ENCODE results near the gene SURF6.
"Not testable (repeated sequence)": the region's sequence is repeated elsewhere in the genome, so short reads cannot be mapped to it uniquely, and the experiment has no call there.

Gene SURF6

GRCh38 chr9:133323211-133323610 is 12.8 kb downstream of the SURF6 start:
- DNase-seq = no peak

DNA sequence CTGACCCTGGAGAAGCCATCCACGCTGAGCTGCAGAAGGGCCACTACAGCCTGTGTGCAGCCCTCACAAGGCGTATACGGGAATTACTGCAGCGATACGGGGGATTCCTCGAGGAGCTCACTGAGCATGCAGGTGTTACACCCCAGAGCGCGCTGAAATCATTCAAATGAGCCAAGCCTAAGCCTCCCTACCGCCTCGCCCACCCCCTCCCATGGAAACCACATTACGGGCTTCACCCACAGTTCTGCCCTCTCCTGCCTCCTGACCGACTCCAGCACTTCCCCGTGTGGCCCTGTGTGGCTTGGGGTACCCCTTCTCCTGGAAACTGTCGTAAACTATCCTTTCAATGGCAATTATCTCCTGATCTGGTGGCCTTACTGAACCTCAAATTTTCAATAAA is 13.3 kb downstream of the SURF6 start:
- DNase-seq = no peak

GRCh38 chr9:133321411-133321935 is 14.5 kb downstream of the SURF6 start:
- DNase-seq = no peak

DNA sequence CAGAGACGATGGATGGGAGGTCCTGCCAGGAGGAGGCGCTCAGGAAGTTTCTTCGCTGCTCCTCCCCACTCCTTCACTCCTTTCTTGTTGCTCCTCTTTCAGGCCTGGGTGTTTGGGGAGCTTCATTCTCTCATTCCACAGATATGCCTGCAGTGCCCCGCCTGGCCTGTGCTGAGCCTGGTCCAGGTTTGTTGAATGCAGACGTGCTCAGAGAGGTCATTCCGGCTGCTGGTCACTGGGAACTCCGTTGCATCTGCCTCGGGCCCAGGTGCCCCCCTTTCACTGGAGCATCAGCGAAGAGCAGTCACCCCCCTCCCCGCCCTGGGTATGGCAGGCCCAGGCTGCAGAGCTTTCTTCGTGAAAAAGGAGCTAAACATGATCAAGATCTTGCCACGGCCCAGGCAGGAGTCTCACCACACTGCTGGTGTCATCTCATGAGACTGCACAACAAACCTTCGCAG is 15.5 kb downstream of the SURF6 start:
- no peak for DNase-seq

- DNase-seq = not testable (repeated sequence)
Measured at GRCh38 chr9:133317551-133317950, 18.4 kb downstream of the SURF6 start.

DNA sequence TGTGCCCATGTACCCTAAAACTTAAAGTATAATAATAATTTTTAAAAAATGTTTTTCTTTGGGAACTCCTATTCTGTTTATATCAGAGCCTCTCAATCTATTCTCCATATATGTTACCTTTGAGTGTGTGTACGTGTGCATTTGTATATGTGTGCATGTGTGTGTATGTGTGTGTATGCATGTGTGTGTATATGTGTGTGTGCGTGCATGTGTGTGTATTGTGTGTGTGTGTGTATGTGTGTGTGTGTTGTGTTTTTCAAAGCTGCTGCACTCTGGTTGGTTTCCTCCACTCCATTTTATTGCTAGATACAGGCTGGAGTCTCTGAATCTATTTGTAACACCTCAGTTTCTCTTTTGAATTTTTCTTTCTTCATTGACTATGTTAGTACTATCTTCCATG is 20.0 kb downstream of the SURF6 start:
- DNase-seq = no peak

GRCh38 chr9:133309608-133310007 is 26.4 kb downstream of the SURF6 start:
- DNase-seq = peak; percentile 10

- DNase-seq = no peak
Measured at GRCh38 chr9:133307301-133307700, 28.7 kb downstream of the SURF6 start.

DNA sequence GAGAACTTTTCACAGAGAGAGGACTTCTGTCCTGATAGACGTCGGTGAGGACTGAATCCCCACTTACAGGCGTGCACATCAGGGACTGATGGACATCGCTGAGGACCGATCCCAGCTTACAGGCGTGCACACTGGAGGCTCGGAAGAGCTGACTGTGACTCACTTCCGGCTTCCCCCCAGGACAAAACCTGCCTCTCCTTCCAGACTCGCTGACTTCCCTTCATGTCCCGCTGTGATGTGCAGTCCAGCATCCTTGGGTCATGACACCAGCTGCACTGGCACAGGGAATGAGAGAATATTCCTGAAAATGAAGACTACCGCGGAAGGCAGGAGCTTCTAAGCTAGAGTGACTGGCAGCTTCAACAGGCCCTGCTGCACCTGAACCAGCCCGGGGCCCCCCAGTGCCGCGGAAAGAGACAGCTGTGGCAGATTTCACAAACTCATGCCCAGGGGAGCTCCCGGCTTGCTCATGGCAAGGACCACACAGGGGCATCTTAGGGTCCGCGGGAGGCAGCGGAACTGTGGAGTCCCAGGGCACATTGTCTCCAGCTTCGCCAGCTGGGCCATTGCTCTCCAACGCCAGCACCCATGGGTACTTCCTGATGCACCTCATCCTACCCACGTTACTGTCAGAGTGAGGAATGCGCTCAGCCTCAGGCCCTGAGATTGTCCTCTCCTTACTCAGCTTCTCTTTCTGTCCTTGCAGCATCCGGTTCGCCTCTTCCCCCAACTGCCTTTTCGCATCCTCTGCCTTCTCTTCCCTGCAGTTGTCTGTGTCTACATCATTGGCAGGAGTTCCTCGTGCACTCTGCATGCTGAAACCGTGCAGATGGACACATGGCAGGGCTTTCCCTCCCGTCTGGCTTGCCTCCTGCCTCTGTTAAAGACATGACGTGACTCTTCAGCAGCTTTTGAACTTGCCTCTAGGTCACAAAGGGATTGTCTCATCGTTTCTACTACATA is 29.5 kb downstream of the SURF6 start:
- DNase-seq = no peak

- no peak for DNase-seq
Measured at GRCh38 chr9:133305731-133306130, 30.3 kb downstream of the SURF6 start.

DNA sequence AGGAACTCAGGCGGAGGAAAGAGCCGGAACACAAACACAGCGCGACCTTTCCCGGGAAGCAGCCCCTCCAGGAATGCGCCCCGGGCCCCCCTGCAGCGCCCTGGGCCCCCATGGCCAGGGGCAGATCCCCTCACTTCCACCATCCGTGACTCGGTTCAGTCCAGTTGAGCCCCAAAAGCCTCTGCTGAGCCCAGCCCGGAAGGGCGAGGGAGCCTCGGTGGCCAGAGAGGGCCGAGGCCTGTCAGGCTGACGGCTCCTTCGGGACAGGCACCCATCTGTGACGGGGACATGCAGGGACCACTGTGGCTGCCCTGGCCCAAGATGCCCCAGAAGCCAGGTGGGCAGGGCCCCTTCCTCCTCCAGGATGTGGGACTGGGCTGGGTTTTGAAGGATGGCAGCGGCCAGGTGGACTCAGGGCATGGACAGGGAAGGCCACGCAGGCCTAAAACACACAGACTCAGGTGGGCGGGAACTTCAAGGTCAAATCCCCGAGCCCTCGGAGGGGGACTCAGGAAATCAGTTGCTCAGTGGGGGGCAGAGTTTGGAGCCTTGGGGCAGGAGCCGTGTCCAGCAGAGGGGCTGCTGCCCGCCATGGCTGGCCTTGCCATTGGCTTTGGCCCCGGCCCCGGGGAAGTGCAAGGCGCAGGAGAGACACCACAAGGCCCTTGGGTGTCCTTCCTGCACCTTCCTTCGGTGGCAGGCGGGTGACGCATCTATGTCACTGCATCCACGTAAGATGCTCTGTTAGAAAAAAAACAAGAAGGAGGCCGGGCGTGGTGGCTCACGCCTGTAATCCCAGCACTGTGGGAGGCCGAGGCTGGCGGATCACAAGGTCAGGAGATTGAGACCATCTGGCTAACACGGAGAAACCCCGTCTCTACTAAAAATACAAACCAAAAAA is 31.3 kb downstream of the SURF6 start:
- DNase-seq = no peak

- no peak for DNase-seq
Measured at GRCh38 chr9:133304158-133304470, 31.9 kb downstream of the SURF6 start.

DNA sequence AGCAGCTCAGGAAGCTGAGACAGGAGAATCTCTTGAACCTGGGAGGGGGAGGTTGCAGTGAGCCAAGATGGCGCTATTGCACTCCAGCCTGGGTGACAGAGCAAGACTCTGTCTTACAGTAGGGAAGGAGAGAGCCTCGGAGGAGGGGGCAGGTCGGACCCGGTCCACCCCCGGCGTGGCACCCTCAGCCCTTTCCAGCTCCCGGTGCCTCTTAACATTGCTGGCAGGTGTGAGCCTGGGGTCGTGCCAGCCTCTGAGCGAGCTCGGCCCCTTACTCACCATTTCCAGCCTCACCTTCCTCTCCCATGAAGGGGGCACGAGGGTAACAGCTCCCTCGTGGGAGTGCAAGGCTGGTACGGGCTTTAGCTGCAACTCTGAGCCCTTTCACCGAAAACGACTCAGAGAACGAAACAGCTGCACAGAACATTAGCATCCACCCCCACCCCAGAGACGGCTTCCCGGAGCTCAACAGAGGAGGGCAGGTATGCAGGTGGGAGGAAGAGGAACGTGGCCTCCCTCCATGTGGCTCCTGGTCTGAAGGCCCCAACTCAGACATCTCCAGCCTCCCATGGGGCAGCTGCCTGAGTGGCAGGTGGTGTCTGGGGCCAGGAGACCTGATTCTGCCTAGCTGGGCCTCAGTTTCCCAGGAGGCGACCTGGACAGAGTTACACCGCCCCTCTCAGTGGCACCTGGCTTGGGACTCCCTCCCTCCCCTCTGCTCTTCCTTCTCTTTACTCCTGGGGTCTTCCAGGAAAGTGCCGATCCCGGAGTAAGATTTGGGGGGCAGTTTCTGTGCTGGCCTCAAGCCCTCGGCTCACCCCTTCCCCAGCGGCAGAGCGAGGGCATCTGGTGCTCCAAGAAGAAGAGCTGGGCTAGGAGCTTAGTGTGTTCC is 32.5 kb downstream of the SURF6 start:
- no peak for DNase-seq

DNA sequence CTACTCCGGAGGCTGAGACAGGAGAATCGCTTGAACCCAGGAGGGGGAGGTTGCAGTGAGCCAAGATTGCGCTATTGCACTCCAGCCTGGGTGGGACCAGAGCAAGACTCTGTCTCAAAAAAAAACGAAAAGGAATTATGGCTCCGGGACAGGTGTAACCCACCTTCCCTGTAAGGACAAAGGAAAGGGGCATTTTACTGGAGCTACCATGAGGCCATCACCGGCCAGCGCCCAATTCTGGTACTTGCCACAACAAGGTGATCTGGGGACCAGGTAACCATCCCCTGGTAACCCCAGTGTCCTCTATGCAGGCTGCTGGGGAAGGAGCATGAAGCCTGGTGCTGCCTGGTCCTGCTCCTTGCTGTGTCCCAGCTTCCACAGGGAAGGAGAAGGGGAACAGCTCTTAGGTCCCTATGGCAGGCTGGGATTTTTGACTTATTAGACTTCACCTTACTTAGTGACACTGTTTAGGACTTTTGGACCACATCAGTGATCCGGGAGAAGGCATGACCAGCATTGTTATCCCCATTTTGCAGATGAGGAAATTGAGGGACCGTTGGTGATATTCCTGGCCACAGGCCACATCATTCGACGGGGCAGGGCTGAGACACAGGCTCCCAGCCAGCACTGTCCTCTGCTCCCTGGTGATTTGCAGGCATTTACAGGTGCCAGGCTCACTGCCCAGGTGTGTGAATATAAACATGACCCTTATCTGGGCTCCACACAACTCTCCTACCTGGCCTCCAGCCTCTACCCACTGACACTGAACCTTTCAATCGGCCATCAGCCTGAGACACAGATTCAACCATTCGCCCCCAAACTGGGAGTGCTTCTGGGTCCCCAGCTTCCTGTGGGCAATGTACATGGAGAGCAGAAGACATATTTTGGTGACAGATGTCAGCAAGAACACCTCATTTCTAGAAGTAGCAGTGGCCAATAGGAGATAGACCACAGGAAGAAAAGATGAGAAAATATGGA is 34.4 kb downstream of the SURF6 start:
- no peak for DNase-seq

GRCh38 chr9:133299996-133300395 is 36.0 kb downstream of the SURF6 start:
- DNase-seq = not testable (repeated sequence)

GRCh38 chr9:133294257-133294656 is 41.7 kb downstream of the SURF6 start:
- DNase-seq = no peak

DNA sequence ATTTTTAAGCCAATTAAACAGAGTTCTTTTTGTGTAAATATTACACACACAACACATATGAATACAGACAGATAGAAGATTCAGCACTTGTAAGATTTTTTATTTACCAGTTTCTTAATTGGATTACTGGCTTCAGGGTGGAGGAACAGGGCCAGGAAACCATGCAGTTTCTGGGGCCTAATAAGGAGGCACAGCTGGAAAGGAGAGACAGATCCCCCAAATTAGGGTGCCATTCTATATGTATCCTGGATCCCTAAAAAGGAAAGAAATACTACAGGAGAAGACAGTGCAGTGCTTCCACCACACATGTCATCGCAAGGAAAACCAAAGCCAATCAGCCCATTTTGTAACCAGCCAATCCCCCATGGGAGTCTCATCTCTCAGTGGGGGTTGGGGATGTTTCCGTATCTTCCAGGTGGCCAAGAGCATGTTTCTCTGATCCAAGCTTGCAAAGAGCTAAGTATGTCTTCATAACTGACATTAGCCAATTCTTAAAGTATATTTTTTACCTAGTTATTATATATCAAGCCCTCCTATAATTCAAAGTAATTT is 45.2 kb downstream of the SURF6 start:
- DNase-seq = no peak

- no peak for DNase-seq
Measured at GRCh38 chr9:133286523-133286922, 49.5 kb downstream of the SURF6 start.

- DNase-seq = no peak
Measured at GRCh38 chr9:133285252-133285775, 50.7 kb downstream of the SURF6 start.

GRCh38 chr9:133284362-133284761 is 51.6 kb downstream of the SURF6 start:
- no peak for DNase-seq

All from NCI-H146 (cell line).